Uterus (tissue), 2 donors: ENCODE data around the gene RALGPS2.

ENCODE experiments used
- POLR2A ChIP-seq, 2 donors: fragments of 450-650 bp; IDR thresholded peaks; one replicate each; pipeline ENCODE4 v1.6.1; 2016; ENCODE audit warnings: antibody characterized with exemption in 2 of 2, mild to moderate bottlenecking in 1 of 2, moderate library complexity in 1 of 2
- TF ChIP-seq, protein P1 (sequence below), 4 experiments: fragments of 200-600 bp in 2 of 4; fragments of 450-650 bp in 2 of 4; sonication (generic) in 2 of 4; IDR thresholded peaks; one replicate each; pipeline ENCODE4 v1.5.1; 2016 to 2019; ENCODE audit warnings: antibody characterized with exemption in 4 of 4, mild to moderate bottlenecking in 2 of 4, moderate library complexity in 1 of 4

DNA sequence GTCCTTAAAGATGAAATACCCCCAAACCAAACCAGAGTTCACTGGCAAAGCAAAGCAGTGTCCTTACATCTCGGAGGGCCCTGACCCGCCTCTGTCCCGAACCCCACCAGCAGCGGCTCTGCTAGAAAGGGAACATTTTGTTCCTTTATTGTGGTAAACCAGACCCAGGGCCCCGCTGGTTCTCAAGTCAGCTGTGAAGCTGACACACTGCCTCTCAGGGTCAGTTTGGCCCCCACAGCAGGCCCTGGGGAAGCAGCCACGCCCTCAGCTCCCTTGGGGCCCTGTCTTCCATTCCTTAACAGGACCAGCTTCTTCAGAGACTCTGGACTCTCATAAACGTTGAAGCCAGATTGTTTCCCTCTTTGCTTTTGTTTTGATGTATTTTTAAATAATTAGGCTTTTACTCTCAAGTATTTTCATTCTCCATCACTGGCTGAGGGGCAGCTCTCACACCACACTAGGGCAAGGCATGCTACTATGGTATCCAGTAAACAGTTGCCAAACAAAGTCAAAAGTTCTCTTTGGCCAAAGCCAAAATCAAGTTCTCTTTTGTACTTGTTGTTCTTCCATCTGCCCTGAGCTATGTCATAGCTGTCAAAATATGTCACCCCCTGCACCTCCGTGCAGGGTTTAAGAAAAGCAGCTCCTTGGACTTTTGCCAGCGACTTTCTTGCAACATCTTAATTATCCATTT lies 207.0 kb downstream of the RALGPS2 start:
- TF ChIP-seq, protein P1, sequence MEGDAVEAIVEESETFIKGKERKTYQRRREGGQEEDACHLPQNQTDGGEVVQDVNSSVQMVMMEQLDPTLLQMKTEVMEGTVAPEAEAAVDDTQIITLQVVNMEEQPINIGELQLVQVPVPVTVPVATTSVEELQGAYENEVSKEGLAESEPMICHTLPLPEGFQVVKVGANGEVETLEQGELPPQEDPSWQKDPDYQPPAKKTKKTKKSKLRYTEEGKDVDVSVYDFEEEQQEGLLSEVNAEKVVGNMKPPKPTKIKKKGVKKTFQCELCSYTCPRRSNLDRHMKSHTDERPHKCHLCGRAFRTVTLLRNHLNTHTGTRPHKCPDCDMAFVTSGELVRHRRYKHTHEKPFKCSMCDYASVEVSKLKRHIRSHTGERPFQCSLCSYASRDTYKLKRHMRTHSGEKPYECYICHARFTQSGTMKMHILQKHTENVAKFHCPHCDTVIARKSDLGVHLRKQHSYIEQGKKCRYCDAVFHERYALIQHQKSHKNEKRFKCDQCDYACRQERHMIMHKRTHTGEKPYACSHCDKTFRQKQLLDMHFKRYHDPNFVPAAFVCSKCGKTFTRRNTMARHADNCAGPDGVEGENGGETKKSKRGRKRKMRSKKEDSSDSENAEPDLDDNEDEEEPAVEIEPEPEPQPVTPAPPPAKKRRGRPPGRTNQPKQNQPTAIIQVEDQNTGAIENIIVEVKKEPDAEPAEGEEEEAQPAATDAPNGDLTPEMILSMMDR (IDR thresholded peaks at IDR 0.05): no peak
- TF ChIP-seq POLR2A (IDR thresholded peaks at IDR 0.05): peak in 1 of 2 donors; percentile 21
